ENCODE measurements around the gene ZNF80.

ZNF80 gene

GRCh38 chr3:114234745-114235144, 2.6 kb downstream of the ZNF80 start:
- TF ChIP-seq CTCF (IDR thresholded peaks at IDR 0.05; ENCODE audit: low read depth, low read length) = no peak
- H3K4me3 ChIP-seq (ENCODE audit: low read depth, low read length) = no peak overlapping the region

- no peak overlapping the region for H3K4me3 ChIP-seq (ENCODE audit: low read depth, low read length)
- TF ChIP-seq CTCF (IDR thresholded peaks at IDR 0.05; ENCODE audit: low read depth, low read length) = no peak
Observed at GRCh38 chr3:114231616-114232015, 5.8 kb downstream of the ZNF80 start.

DNA sequence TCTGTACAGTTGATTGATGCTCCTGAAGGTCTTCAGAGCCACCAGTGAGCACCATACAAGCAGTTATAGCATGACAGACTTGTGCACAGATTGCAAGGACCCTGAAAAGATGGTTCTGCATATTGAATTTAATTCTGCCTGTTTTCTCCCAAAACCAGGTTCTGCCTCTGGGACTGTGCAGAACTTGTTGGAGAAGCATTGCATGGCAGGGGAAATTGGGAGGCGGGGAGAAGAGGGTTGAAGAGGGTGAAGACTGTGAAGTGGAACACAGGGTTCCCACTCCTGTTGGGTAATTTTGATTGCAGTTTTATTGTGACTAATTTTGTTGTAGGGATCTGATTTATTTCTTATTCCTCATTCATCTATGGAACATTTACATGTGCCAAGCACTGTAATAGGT, 10.3 kb downstream of the ZNF80 start:
- no peak for TF ChIP-seq CTCF (IDR thresholded peaks at IDR 0.05; ENCODE audit: low read depth, low read length)
- H3K4me3 ChIP-seq (ENCODE audit: low read depth, low read length) = no peak overlapping the region

DNA sequence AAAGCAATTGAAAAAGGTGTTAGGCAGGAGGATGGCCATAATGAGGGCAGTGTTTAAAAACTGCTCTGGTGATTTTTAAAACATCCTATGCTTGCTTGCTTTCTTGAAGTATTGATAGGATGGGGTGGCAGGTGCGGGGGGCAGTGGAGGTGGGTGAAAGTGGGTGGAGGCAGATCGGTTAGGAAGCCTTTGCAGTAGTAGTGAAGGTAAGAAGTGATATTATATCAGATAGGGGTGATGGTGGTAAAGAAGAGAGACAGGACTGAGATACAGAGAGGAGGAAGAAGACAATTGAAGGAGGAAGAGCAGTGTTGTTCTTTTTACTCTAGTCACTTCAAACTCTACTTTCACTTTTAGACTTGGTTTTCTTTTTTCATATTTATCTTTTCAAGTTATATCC, 11.1 kb downstream of the ZNF80 start:
- TF ChIP-seq CTCF (IDR thresholded peaks at IDR 0.05; ENCODE audit: low read depth, low read length) = no peak
- H3K4me3 ChIP-seq (ENCODE audit: low read depth, low read length) = no peak overlapping the region

- TF ChIP-seq CTCF (IDR thresholded peaks at IDR 0.05; ENCODE audit: low read depth, low read length) = no peak
- H3K4me3 ChIP-seq (ENCODE audit: low read depth, low read length) = no peak overlapping the region
Observed at GRCh38 chr3:114223143-114223542, 14.2 kb downstream of the ZNF80 start.

DNA sequence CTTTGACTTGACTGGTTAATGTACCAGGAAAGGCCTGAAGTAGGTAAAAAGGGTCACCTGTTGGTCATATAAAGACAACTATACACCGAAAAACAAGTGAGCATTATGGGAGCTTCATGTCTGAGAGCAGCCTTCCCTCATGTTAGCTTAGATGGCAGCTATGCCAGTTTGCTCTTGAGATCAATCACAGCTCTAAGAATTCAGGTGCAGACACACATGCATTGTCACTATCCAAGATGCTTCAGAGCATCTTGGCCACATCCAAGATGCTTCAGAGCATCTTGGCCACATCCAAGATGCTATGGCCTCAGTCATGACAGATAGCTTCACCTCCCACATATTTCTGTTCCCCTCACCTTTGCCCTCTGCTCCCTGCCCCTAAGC, 15.5 kb downstream of the ZNF80 start:
- H3K4me3 ChIP-seq (ENCODE audit: low read depth, low read length) = no peak overlapping the region
- TF ChIP-seq CTCF (IDR thresholded peaks at IDR 0.05; ENCODE audit: low read depth, low read length) = no peak

DNA sequence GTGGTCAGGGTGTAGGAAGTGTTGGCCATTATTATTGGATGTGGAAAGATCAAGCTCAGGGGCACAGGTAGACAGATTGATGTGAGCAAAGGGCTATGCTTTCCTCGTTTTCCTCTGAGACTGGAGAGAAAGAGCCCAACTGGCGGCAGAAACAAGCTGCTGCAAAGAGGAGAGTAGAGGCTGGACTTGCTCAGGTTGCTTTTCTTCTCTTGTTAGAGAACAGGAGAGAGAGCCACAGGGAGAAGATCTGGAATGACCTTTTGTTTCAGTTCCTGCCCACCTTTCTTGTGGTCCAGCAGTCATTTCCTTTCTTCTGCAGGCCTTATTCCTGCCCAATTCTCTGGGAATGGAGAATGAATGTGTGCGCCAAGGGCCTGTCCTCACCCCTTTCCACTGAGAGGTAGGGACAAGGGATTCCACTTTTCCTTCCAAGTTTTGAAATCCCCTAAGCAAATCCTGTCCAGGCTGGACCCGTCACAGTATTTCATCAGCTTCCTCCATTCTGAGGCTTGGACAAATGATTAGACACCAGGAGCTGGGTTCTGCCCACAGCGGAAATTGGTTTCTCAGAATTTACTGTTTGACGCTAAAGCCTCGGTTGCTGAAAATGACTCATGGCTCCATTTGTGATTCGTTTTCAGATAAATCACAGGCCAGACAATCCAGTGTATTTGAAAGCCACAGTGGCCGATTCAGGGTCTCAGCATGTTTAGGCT, 16.1 kb downstream of the ZNF80 start:
- no peak for TF ChIP-seq CTCF (IDR thresholded peaks at IDR 0.05; ENCODE audit: low read depth, low read length)
- no peak overlapping the region for H3K4me3 ChIP-seq (ENCODE audit: low read depth, low read length)
